ENCODE measurements around the gene RELT.

Gene RELT

DNA sequence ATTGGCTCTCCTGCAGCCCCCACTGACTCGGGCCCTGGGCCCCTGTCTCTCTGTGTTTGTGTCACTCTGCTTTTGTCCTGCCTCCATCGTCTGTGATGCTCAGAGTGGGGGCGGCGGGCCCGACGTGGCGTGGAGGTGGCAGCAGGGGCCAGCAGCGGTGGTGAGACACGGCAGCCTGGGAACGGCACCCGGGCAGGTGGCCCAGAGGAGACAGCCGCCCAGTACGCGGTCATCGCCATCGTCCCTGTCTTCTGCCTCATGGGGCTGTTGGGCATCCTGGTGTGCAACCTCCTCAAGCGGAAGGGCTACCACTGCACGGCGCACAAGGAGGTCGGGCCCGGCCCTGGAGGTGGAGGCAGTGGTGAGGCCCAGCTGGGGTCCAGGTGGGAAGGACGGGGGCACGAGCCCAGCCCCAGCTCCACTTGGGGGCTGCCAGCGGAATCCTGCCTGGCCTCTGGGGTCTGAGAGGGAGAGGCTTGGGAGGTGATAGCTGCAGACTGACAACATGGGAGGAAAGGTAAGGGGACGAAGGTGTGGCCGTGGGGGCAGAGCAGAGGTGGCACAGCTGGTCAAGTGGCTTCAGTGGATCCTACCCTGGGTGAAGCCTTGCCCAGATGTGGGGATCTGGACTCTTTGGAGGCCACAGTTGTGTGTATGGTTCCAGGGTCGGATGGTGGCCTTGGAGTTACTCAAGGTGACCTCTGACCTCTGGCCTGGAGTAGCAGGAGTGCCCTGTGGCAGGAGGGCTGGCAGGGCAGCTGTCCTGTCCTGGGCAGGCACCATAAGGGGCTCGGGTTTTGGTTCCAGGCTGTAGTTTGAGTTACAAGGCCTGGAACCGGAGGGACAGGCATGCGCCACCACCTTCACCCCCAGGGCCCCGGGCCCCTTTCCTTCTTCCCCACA, 16.2 kb downstream of the RELT start:
- no peak for DNase-seq (ENCODE audit: low read depth)

DNA sequence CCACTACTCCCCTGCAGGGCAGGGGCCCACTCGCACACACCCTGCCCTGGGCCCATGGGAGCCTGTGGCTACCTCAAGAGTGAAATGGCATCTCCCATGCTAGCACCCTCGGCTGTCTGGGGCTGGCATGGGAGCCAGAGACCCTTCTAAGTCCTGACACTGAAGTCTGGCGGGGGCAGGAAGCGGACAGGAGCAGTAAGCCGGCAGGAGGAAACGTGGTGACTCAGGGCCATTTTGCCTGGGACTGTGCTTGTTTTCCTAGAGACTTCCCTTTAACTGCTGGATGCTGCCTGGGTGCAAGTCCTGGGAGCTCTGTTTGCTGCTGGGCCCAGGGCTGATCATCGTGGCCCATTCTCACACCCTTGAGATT, 16.8 kb downstream of the RELT start:
- DNase-seq (ENCODE audit: low read depth) = no peak

DNA sequence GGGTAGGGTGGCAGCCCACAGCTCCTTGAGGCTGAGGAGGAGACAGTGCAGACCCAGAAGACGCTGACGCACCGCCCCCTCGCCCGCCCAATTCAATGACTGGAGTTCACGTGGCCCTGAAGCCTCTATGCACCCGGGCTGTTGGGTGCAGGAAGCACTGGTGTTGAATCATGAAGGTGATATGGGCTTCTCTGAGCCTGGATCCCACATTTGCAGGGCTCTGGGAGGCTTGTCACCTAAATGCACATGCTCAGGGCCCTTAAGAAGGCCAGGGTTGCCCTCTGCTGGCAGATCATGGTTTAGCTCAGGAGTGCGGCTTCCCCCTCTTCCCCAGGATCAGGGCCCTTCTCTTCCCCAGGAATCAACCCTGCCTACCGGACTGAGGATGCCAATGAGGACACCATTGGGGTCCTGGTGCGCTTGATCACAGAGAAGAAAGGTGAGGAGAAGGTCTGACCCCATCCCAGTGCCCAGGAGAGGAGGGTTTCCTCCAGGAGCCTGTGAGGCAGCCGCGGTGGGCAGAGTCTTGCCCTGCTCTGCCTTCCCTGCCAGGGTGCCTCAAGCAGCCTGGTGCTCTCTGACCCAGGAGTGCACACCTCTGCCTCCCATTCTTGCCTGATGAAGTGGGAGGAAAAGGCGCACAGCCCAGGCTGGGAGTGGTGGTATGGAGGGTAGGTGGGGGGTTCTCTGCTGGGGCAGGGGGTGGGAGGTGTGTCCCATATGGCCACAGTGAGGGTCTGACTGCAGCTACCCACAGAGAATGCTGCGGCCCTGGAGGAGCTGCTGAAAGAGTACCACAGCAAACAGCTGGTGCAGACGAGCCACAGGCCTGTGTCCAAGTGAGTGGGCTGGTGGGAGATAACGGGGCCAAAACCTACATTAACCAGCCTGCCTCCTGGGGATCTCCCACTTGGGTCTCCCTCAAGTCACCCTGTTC, 17.5 kb downstream of the RELT start:
- DNase-seq (ENCODE audit: low read depth) = peak; percentile 76

DNA sequence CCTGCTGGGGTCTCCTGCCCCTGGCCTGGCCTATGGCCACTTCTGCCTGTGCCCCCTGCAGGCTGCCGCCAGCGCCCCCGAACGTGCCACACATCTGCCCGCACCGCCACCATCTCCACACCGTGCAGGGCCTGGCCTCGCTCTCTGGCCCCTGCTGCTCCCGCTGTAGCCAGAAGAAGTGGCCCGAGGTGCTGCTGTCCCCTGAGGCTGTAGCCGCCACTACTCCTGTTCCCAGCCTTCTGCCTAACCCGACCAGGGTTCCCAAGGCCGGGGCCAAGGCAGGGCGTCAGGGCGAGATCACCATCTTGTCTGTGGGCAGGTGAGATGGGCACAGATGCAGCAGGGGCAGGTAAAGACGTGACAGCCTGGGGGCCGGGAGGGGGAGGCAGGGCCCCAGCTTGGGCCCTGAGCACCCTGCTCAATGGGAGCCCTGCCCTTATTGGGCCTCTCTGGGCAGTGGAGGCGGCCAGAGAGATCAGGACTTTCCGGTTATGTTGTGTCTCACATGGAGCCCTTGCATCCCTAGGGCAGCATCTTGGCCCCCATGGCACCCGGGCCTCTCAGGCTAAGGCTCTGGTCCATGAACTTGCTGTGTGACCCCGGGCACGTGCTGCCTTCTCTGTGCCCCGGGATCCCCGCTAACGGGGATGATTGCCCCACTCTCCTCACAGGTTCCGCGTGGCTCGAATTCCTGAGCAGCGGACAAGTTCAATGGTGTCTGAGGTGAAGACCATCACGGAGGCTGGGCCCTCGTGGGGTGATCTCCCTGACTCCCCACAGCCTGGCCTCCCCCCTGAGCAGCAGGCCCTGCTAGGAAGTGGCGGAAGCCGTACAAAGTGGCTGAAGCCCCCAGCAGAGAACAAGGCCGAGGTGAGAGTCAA, 18.5 kb downstream of the RELT start:
- DNase-seq (ENCODE audit: low read depth) = no peak

DNA sequence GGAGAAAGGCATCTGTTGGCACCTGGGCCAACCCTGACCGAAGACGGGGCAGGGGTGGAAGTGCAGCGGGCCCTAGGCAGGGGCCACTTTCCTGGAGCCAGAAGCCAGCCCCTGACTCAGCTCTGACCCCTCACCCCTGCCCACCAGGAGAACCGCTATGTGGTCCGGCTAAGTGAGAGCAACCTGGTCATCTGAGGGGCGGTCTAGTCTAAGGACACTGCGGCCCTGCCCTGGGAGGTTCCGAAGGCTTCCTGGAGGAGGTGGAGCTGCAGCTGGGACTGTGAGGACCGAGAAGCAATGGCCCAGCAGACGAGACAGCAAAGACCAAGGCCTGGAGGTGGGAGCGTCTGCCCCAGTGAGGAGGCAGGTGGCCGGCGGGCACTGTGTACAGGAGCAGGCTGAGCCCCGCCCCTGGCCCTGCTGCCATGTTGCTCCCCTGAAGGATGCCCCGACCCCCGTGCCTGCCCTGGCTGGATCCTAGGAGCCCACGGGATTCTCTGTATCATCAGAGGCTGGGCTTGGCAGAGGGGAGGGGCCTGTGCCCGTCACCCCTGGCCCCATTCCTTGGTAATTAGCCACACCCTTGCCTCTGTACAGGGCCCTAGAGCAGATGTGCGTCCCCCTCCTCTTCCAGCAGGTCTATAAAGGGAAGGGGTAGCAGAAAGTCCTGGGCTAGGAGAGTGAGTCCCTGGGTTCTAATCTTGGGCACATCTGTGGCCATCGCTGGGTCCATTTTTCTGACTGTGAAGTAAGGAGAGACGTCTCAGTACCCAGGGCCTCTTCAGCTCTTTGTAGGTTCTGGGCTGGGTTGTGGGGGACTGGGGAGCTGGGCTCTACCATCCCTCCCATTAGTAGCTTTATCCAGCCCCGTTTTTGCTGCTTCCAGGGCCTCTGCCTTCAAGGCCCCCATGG, 19.4 kb downstream of the RELT start:
- no peak for DNase-seq (ENCODE audit: low read depth)

DNA sequence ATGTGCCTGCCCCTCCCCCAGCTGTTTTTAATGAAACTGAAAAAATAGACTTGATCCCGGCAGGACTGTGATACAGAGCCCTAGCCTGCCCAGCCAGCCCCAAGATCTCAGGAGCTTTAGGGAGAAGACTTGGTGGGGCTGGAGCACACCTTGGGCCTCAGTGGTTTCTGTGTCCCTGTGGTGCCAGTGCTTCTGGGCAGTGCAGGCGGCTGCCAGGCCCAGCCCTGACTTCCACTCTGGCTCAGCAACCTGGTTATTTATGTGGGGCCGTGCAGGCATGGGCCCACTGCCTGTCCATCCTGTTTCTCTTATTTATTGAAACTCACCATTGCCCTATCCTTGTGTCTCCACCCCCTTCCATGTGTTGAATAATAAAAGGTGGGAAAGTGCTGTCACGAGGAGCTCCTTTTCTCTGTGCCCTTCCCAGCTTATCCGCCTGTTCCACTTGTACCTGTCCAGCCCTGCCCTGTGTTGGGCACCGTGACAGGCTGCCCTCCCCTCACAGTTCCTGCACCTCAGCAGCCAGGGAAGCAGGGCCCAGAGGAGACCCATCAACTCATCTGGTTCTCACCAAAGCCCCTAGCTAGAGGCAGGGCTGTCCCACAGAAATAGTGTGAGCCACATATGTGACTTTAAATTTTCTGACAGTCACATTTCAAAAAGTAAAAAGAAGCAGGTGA, 20.2 kb downstream of the RELT start:
- DNase-seq (ENCODE audit: low read depth) = no peak

DNA sequence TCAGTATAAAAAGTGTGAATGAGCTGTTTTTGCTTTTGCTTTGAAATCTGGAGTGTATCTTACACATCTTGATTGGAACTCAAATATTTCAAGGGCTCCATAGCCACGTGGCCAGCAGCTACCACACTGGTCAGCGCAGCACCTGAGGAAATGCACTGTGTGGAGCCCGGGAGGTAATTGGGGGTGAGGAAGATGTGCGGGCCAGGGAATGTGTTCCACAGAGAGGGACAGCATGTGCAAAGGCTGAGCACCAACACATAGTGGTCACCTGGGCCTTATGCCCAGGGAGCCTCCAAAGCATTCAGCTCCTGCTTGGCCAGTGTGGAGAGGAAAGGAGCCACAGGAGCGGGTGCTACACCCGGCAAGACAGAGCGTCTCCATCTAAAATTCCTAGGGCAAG, 20.8 kb downstream of the RELT start:
- DNase-seq (ENCODE audit: low read depth) = no peak

DNA sequence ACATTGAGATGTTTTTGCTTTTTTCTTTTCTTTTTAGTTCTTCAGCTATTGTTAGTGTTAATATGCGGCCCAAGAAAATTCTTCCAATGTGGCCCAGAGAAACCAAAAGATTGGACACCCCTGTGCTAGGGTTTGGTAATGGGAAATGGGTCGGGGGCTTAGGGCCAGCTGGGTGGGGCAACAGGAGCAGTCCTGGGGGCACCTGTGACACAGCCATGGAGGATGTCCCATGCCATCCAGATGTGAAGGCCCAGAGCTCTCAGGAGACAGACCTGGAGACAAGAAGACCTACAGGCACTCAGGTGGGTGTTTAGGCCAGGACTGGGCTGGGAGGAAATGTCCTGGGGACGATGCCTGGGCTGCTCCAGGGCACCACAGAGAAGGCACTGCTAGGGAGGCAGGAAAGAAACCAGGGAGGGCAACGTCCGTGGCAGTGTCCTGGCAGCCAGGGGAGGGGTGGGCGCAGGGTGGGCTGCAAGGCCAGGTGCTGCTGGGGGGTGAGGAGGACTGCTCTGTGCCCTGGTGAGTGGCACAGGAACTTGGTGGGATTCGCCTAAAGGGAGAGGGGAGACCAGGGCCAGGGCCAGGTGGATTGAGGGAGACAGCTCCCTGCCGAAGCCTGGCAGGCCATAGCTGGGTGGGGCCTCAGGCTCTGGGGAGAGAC, 21.4 kb downstream of the RELT start:
- no peak for DNase-seq (ENCODE audit: low read depth)

DNA sequence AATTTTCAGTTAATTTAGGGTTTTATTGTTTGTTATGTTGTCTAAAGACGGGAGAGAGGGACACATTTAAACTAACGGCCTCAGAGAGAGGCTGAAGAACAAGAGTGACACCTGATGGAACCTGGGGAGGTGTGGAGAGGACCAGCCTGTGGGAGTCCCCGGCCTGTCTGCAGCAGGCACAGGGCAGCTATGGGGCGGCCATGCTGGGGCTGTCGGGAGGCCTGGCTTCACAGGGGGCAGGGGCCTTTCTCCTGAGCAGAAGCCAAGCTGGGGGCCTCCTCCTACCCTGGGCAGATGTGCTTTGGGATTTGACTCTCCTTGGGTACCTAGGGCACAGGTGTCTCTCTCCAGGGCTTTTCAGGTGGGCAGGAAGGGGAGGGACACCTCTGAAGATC, 21.9 kb downstream of the RELT start:
- no peak for DNase-seq (ENCODE audit: low read depth)

DNA sequence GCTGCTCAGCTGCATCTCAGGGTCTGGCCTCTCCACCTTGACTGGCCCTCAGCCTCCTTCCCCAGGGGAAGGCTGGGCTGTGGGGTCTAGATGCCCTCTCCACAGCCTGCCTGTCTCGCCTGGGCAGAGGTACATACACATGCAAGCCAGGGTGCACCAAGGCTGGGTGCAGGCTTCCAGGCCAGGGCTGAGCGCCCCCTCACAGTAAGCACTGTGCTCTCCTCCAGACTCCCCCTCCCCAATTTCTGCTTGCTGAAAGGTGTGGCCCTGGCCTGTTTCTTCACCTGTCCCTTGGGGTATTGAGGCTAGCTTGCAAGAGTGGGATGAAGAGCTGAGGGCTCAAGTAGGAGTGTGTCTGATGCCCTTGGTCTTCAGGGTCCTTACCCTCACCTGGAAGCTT, 22.5 kb downstream of the RELT start:
- no peak for DNase-seq (ENCODE audit: low read depth)

DNA sequence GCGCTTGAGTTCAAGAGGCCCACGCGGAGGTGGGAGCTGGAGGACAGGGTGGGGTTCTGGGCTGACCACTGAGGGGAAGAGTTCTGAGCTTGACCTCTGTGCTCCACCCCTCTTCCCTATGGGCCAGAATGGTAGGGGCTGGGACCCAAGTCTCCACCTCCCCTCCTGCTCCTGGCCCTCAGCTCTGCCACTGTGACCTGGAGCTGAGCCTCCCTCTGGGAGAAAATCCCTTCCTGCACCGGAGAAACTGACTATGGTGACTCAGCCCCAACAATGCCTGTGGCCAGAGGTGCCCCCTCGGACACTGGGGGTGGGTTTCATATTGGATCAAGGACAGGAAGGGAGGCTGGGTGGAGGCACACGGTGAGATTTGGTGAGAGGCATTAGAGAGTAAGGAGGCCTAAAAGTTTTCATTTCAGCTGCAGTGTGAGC, 23.0 kb downstream of the RELT start:
- no peak for DNase-seq (ENCODE audit: low read depth)

DNA sequence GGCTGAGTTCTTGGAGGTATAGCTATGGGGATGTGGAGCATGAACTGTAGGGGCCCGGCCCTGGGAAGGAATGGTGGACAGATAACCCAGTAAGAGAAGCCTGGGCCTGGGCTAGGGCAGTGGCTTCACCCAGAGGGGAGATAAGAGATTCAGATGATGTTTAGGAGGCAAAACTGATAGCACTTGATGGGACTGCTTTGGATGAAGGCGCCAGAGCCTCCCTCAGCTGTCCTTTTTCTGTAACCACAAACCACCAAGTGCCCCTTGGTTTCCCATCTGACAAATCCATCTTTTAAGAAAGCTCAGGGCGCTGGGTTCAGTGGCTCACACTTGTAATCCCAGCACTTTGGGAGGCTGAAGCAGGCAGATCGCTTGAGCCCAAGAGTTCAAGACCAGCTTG, 23.4 kb downstream of the RELT start:
- DNase-seq (ENCODE audit: low read depth) = no peak

DNA sequence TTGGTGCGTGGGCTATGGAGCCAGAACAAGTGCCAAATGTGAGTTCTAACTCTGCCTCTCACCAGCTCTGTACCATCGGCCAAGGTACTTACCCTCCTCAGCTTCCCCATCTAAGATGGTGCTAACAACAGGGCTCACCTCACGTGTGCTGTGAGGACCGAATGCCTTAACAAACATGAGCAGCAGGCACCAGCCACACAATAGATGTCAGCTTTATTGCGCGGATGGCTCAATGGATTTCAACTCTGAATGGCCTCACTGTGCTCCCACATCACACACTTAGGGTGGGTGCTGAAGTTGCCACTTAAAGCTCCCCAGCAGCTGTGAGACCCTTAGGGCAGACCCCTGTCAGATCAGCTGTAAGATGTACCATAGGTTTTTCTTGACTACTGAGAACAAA, 24.1 kb downstream of the RELT start:
- DNase-seq (ENCODE audit: low read depth) = no peak

DNA sequence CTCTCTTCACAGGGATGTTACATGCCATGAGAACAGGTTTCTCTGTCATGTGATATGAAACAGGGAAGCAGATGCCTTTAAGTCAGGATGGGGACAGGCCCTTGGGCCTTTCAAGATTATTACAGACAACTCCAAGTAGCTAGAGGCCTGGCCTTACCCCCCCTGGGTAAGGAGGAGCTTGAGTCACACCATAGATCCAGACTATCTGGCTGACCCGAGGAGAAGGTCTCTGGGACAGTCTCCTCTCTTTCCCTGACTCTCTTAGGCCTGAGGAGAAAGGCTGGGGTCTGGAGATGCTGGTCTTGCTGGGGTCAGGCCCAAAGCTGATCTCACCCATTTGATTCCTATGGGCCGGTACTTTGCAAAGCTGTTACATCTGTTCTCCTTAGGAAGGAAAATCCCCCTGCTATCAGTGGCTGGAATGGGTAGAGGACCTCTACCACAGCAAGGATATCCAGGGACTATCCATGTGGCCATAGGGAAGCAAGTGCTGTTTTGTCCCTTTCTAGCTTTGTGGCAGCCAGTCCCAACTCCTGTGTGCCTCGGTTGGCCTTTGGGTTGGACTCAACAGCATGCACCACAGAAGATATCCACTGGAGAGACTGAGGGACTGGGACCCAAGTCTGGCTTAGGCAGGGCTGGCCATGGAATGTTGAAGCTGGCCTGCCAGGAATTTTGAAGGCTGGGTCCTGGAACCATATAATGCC, 25.2 kb downstream of the RELT start:
- DNase-seq (ENCODE audit: low read depth) = no peak

DNA sequence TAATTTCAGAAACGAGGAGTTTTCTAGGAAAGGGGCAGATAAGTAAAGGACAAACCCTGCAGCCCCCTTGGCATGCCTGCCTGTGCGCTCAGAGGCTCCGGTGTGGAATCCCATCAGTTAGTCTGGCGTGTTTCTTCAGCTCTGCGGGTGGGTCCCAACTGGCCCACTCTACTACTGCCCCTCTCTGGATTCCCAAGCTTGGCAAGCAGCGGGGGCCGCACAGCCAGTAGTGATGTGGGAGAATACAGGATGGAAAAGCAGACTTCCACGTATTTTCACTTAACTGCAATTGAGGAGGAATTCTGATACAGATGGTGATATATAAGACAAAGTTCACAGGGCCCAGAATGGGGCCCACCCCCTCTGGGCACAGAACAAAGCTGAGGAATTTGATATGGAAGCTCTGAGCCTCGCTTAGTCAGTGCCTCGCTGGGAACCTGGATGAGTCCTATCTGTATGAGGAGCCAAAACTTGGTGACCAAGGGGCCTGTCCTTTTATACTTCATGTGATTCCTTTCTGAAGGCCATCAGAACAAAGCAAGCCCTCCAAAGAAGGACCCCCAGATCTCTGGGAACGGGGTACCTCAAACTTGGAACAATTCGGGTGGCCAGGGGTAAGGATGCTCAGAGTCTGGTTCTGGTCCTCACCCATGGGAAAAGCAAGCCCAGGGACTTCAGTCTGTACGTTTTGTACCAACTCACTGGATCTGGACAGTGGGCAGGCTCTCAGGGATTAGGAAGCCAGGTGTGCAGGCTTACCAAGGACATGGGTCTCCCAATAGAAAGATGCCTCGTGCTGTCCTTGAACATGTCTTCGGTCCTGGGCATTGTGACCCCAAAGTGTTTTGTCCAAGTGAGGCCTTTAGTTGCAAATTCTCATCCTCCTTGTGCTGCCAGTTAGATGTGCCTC, 26.0 kb downstream of the RELT start:
- no peak for DNase-seq (ENCODE audit: low read depth)

DNA sequence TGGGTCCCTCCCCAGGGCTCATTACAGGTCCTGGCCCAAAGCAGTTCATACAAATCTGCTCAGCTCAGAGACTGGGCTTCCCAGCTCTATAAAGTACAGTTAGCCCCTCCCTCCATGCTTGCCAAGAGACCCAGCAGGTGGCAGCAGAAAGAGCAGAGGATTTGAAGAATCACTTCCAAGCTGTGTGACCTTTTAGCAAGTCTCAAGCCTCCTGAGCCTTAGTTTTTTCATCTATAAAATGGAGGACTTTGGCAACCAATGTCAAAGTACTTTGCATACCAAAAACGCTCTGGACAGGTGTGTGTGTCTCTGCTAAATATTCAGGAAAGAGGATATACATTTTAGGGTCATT, 26.6 kb downstream of the RELT start:
- no peak for DNase-seq (ENCODE audit: low read depth)

DNA sequence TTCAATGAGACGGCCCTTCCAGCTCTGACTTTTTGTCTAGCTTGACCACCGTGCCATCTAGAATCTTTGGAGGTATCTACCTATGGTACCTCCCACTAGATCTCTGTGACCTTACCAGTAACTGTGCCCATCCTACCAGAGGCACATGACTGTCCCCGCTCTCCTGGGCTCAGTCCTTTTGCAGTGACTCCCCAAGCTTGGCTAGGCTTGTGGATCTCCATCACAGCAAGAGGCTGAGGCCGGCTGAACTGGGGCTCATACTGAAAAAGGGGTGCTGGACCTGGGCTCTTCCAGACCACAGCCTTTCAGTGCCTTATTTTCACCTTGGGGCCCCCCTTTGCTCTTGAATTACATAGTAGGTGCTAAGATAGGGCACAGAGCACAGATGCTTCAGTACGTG, 27.3 kb downstream of the RELT start:
- DNase-seq (ENCODE audit: low read depth) = no peak

DNA sequence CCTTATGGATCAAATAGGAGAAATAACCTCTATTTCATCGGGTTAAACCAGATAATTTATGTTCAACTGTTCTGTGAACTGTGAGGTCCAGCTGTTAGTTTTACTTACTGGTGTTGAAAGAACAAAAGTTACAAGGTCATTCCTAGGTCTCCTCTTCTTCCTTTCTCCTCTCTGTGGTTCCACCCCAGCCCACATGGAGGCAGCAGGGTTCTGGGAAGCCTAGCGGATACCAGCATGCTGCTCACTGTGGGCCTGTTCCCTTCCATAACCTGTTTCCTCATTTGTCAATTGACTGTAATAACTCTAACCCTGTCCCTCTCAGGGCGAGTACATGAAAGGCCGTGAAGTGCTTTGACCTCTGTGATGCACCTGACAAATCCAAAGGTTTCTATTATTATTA, 27.8 kb downstream of the RELT start:
- peak; percentile 70 for DNase-seq (ENCODE audit: low read depth)
